Mesenchymal stem cell (in vitro differentiated cells and primary cell): ENCODE results near the gene CDK6.
A peak's percentile ranks its signal among the peaks of the same experiment; 100 is the strongest.

Experiments
- DNase-seq: peaks from one replicate; pipeline ENCODE4 v3.0.0-alpha.2; 2013
- H2AFZ ChIP-seq: one replicate; pipeline ENCODE4 v1.6.1; 2013; ENCODE audit warnings: low read depth, mild to moderate bottlenecking, control low read depth, inconsistent platforms, low read length, moderate library complexity
- H2AK5ac ChIP-seq: 2 replicates; pipeline ENCODE4 v1.6.1; 2013; ENCODE audit warnings: low read length, moderate library complexity, mild to moderate bottlenecking, inconsistent platforms; ENCODE audit not compliant: severe bottlenecking
- H2BK120ac ChIP-seq: one replicate; pipeline ENCODE4 v1.6.1; 2013; ENCODE audit warnings: low read depth, mild to moderate bottlenecking, inconsistent platforms, low read length, moderate library complexity
- H2BK12ac ChIP-seq, 2 experiments: one replicate each; pipeline ENCODE4 v1.6.1; 2013; ENCODE audit warnings: inconsistent platforms in 2 of 2, low read length in 2 of 2, mild to moderate bottlenecking in 2 of 2, moderate library complexity in 2 of 2, control low read depth in 1 of 2
- H2BK15ac ChIP-seq: one replicate; pipeline ENCODE4 v1.6.1; 2013; ENCODE audit warnings: mild to moderate bottlenecking, low read depth, inconsistent platforms; ENCODE audit not compliant: poor library complexity, severe bottlenecking
- H2BK5ac ChIP-seq: 2 replicates; pipeline ENCODE4 v1.6.1; 2013; ENCODE audit warnings: low read depth, mild to moderate bottlenecking, low read length, control low read depth, inconsistent platforms; ENCODE audit not compliant: poor library complexity, severe bottlenecking
- H3K14ac ChIP-seq, 2 experiments: one replicate each; pipeline ENCODE4 v1.6.1; 2013; ENCODE audit warnings: inconsistent platforms in 2 of 2, low read length in 2 of 2, control low read depth in 1 of 2, mild to moderate bottlenecking in 1 of 2, moderate library complexity in 1 of 2
- H3K18ac ChIP-seq, 2 experiments: one replicate each; pipeline ENCODE4 v1.6.1; 2013; ENCODE audit warnings: inconsistent platforms in 2 of 2, low read length in 2 of 2, control low read depth in 1 of 2, low read depth in 1 of 2, mild to moderate bottlenecking in 1 of 2
- H3K23ac ChIP-seq, 2 experiments: one replicate each; pipeline ENCODE4 v1.6.1; 2013; ENCODE audit warnings: inconsistent platforms in 2 of 2, low read length in 2 of 2, mild to moderate bottlenecking in 2 of 2, moderate library complexity in 2 of 2, control low read depth in 1 of 2
- H3K27ac ChIP-seq: 2 replicates; pipeline ENCODE4 v1.5.1; 2013; ENCODE audit warnings: mild to moderate bottlenecking, moderate library complexity, low read length, control low read depth, inconsistent platforms; ENCODE audit not compliant: poor library complexity, severe bottlenecking
- H3K27me3 ChIP-seq, 2 experiments: 2 replicates each; pipeline versions ENCODE4 v1.6.1 to v1.7.0; 2013; ENCODE audit warnings: low read length in 2 of 2, mild to moderate bottlenecking in 2 of 2, moderate library complexity in 2 of 2, control low read depth in 1 of 2, inconsistent platforms in 1 of 2; ENCODE audit not compliant: control insufficient read depth in 1 of 2, insufficient read depth in 1 of 2
- H3K36me3 ChIP-seq, 2 experiments: 2 replicates each; pipeline versions ENCODE4 v1.6.1 to v1.7.0; 2013; ENCODE audit warnings: low read length in 2 of 2, control low read depth in 1 of 2, inconsistent platforms in 1 of 2, low read depth in 1 of 2, mild to moderate bottlenecking in 1 of 2; ENCODE audit not compliant: insufficient read depth in 2 of 2, control insufficient read depth in 1 of 2
- H3K4ac ChIP-seq, 2 experiments: one replicate each; pipeline ENCODE4 v1.6.1; 2013; ENCODE audit warnings: inconsistent platforms in 2 of 2, low read length in 2 of 2, mild to moderate bottlenecking in 2 of 2, moderate library complexity in 2 of 2, control low read depth in 1 of 2, low read depth in 1 of 2
- H3K4me1 ChIP-seq: 2 replicates; pipeline ENCODE4 v1.6.1; 2013; ENCODE audit warnings: low read depth, low read length, control low read depth; ENCODE audit not compliant: control insufficient read depth, insufficient read depth
- H3K4me2 ChIP-seq: 2 replicates; pipeline ENCODE4 v1.6.1; 2013; ENCODE audit warnings: low read length, mild to moderate bottlenecking, inconsistent platforms; ENCODE audit not compliant: poor library complexity, severe bottlenecking
- H3K4me3 ChIP-seq, 2 experiments: 2 replicates each; pipeline versions ENCODE4 v1.5.1 to v1.7.0; 2013; ENCODE audit warnings: low read length in 2 of 2, mild to moderate bottlenecking in 2 of 2, control low read depth in 1 of 2, low read depth in 1 of 2; ENCODE audit not compliant: insufficient read depth in 1 of 2
- H3K79me1 ChIP-seq: replicated peaks from 2 replicates; pipeline ENCODE4 v1.6.1; 2013; ENCODE audit warnings: mild to moderate bottlenecking, control low read depth, low read length, inconsistent platforms; ENCODE audit not compliant: poor library complexity, severe bottlenecking
- H3K9ac ChIP-seq: 2 replicates; pipeline ENCODE4 v1.7.0; 2013; ENCODE audit warnings: mild to moderate bottlenecking, low read length, moderate library complexity
- H3K9me3 ChIP-seq: 2 replicates; pipeline ENCODE4 v1.7.0; 2013; ENCODE audit warnings: mild to moderate bottlenecking, low read length; ENCODE audit not compliant: control insufficient read depth
- H4K8ac ChIP-seq: one replicate; pipeline ENCODE4 v1.6.1; 2013; ENCODE audit warnings: inconsistent platforms, mild to moderate bottlenecking, low read length, moderate library complexity
- H4K91ac ChIP-seq: one replicate; pipeline ENCODE4 v1.6.1; 2013; ENCODE audit warnings: mild to moderate bottlenecking, low read length, inconsistent platforms
- WGBS: methylation state at CpG from one replicate; pipeline ENCODE4 v1.1.7; 2013; ENCODE audit warnings: mixed read lengths; 5-methylcytosine and 5-hydroxymethylcytosine counted together

CDK6 gene

GRCh38 chr7:92843781-92844180, 7.4 kb upstream of the CDK6 start:
- Histone ChIP-seq H4K91ac (no peak overlapping the region), H2BK15ac (no peak overlapping the region), H3K27me3 (no peaks in the 10 kb centered on the region), H3K18ac (no peak overlapping the region), H3K79me1 (peaks cover 2% of the 10 kb centered on the region), H3K4me2 (no peak overlapping the region), H3K4ac (no peak overlapping the region), H2BK120ac (no peak overlapping the region), H3K9ac (no peak overlapping the region), H2BK12ac (no peak overlapping the region), H3K4me3 (no peak overlapping the region), H3K14ac (no peak overlapping the region), H2BK5ac (no peak overlapping the region), H3K36me3 (no peaks in the 10 kb centered on the region), H3K27ac (no peak overlapping the region), H2AK5ac (no peak overlapping the region), H4K8ac (no peak overlapping the region), H3K4me1 (peaks cover 1% of the 10 kb centered on the region), H2AFZ (no peak overlapping the region), H3K9me3 (no peaks in the 10 kb centered on the region), H3K23ac (no peak overlapping the region)
- 97% methylated on average over 2 of the region's 4 CpGs for WGBS
- no peak for DNase-seq

GRCh38 chr7:92843034-92843760, 6.8 kb upstream of the CDK6 start:
- Histone ChIP-seq H3K36me3 (no peaks in the 10 kb centered on the region), H2AK5ac (no peak overlapping the region), H4K8ac (no peak overlapping the region), H2BK15ac (no peak overlapping the region), H2BK12ac (no peak overlapping the region), H3K23ac (no peak overlapping the region), H3K4me2 (no peak overlapping the region), H3K4me3 (no peak overlapping the region), H3K27me3 (no peaks in the 10 kb centered on the region), H4K91ac (no peak overlapping the region), H3K9ac (no peak overlapping the region), H2BK5ac (no peak overlapping the region), H3K79me1 (peaks cover 2% of the 10 kb centered on the region), H3K18ac (no peak overlapping the region), H3K27ac (no peak overlapping the region), H3K4me1 (peaks cover 1% of the 10 kb centered on the region), H3K14ac (no peak overlapping the region), H3K9me3 (no peaks in the 10 kb centered on the region), H2BK120ac (no peak overlapping the region), H3K4ac (no peak overlapping the region), H2AFZ (no peak overlapping the region)
- WGBS, result 85% methylated on average over 4 of the region's 4 CpGs
- peak; percentile 17 for DNase-seq

GRCh38 chr7:92841192-92841591, 4.8 kb upstream of the CDK6 start:
- no peak overlapping the region for H2AFZ ChIP-seq
- no peak overlapping the region for H2AK5ac ChIP-seq
- no peak overlapping the region for H3K18ac ChIP-seq
- no peaks in the 10 kb centered on the region for H3K36me3 ChIP-seq
- H4K91ac ChIP-seq, result no peak overlapping the region
- H2BK120ac ChIP-seq, result no peak overlapping the region
- no peak for DNase-seq
- no peak overlapping the region for H3K9ac ChIP-seq
- no peak overlapping the region for H4K8ac ChIP-seq
- H3K79me1 ChIP-seq, result peaks cover 2% of the 10 kb centered on the region
- peaks cover 1% of the 10 kb centered on the region for H3K4me1 ChIP-seq
- no peak overlapping the region for H2BK15ac ChIP-seq
- H3K27ac ChIP-seq, result no peak overlapping the region
- no peaks in the 10 kb centered on the region for H3K27me3 ChIP-seq
- no peak overlapping the region for H3K14ac ChIP-seq
- no peak overlapping the region for H2BK12ac ChIP-seq
- no peak overlapping the region for H2BK5ac ChIP-seq
- no peak overlapping the region for H3K23ac ChIP-seq
- H3K4me2 ChIP-seq, result no peak overlapping the region
- no peak overlapping the region for H3K4me3 ChIP-seq
- H3K9me3 ChIP-seq, result no peaks in the 10 kb centered on the region
- H3K4ac ChIP-seq, result no peak overlapping the region
- WGBS, result 78% methylated on average over 3 of the region's 3 CpGs

GRCh38 chr7:92840316-92840715, 3.9 kb upstream of the CDK6 start:
- H3K23ac ChIP-seq, result no peak overlapping the region
- no peak overlapping the region for H3K4me2 ChIP-seq
- no peaks in the 10 kb centered on the region for H3K9me3 ChIP-seq
- no peak overlapping the region for H2BK120ac ChIP-seq
- no peak overlapping the region for H2BK5ac ChIP-seq
- H2AFZ ChIP-seq, result no peak overlapping the region
- 79% methylated on average over 5 of the region's 5 CpGs for WGBS
- H3K14ac ChIP-seq, result no peak overlapping the region
- H3K27me3 ChIP-seq, result no peaks in the 10 kb centered on the region
- H2BK15ac ChIP-seq, result peak overlapping the region; percentile 69
- no peak overlapping the region for H4K8ac ChIP-seq
- H3K27ac ChIP-seq, result no peak overlapping the region
- no peak for DNase-seq
- peaks cover 0 to 4% of the 10 kb centered on the region in 2 experiments for H3K36me3 ChIP-seq
- H3K9ac ChIP-seq, result no peak overlapping the region
- peaks cover 1% of the 10 kb centered on the region for H3K4me1 ChIP-seq
- H2BK12ac ChIP-seq, result no peak overlapping the region
- H2AK5ac ChIP-seq, result peak overlapping the region; percentile 65
- H3K4ac ChIP-seq, result peak overlapping the region in 1 of 2 experiments; percentile 26
- H4K91ac ChIP-seq, result no peak overlapping the region
- no peak overlapping the region for H3K18ac ChIP-seq
- H3K79me1 ChIP-seq, result peaks cover 2% of the 10 kb centered on the region
- H3K4me3 ChIP-seq, result no peak overlapping the region
